AG04450 (cell line): ENCODE results near the gene CARMIL1. TPM values are rescaled to one million over a fixed set of nuclear protein-coding genes. Genes with fewer than 3 reads are reported as not detected.
"Not testable (repeated sequence)": the region's sequence is repeated elsewhere in the genome, so short reads cannot be mapped to it uniquely, and the experiment has no call there.

Experiments
- CTCF ChIA-PET: fragments of 300-600, 350-600 bp; formaldehyde crosslinking; extraction: SDS; loops from one replicate; lab custom pipeline; 2022; ENCODE audit warnings: antibody characterized with exemption, inconsistent platforms; lab: Charles Lee
- POLR2A ChIA-PET: fragments of 350-600 bp; formaldehyde crosslinking; extraction: SDS; loops from one replicate; lab custom pipeline; 2021; ENCODE audit warnings: antibody characterized with exemption, inconsistent platforms; lab: Yijun Ruan, JAX
- DNase-seq: peaks from one replicate; pipeline ENCODE4 v3.0.0-alpha.2; 2011; ENCODE audit warnings: low read depth, low spot score
- H3K27ac ChIP-seq: one replicate; pipeline ENCODE4 v1.5.1; 2012; ENCODE audit warnings: low read depth, low read length, control low read depth
- H3K27me3 ChIP-seq: one replicate; pipeline ENCODE4 v1.6.0; 2012; ENCODE audit warnings: low read length; ENCODE audit not compliant: control insufficient read depth, insufficient read depth
- H3K4me3 ChIP-seq: 2 replicates; pipeline ENCODE4 v1.5.1; 2011; ENCODE audit warnings: mild to moderate bottlenecking, low read depth, low read length, control low read depth
- H3K9me3 ChIP-seq: 2 replicates; pipeline ENCODE4 v1.5.1; 2012; ENCODE audit warnings: low read length; ENCODE audit not compliant: control insufficient read depth, insufficient read depth
- CTCF ChIP-seq: IDR thresholded peaks from 2 replicates; pipeline ENCODE4 v1.5.1; 2011; ENCODE audit warnings: low read depth, low read length, control low read depth, inconsistent platforms
- polyA plus RNA-seq: library from polyadenylated mRNA; depleted of rRNA; stranded (reverse); fragments of >200 nt; gene quantifications from 2 replicates; pipeline ENCODE4 v1.2.3, GENCODE V29; 2011

Gene CARMIL1
- polyA plus RNA-seq, 1 experiment = 0.55 TPM

GRCh38 chr6:25295651-25296050, 16.5 kb downstream of the CARMIL1 start:
- DNase-seq = no peak
- Histone ChIP-seq H3K27ac (no peak overlapping the region), H3K27me3 (no peaks in the 10 kb centered on the region), H3K9me3 (no peaks in the 10 kb centered on the region), H3K4me3 (no peak overlapping the region)
- TF ChIP-seq CTCF = no peak
- ChIA-PET POLR2A (no interaction called here), CTCF (interaction anchor here (1.2 to 1.4 kb wide), 3 partner anchors 30 to 194 kb away, joined by 3 to 5 read pairs (median 4); no protein-coding TSS in a partner anchor)

- Histone ChIP-seq H3K27me3 (no peaks in the 10 kb centered on the region), H3K9me3 (no peaks in the 10 kb centered on the region), H3K27ac (no peak overlapping the region), H3K4me3 (no peak overlapping the region)
- CTCF ChIA-PET = interaction anchor here (0.6 to 1.4 kb wide), 5 partner anchors 17 to 194 kb away, joined by 3 to 5 read pairs (median 3); partner anchors contain the start of gene CARMIL1
- POLR2A ChIA-PET = no interaction called here
- no peak for TF ChIP-seq CTCF
- no peak for DNase-seq
Observed at GRCh38 chr6:25296217-25296905, 17.2 kb downstream of the CARMIL1 start.

GRCh38 chr6:25297039-25297441, 17.9 kb downstream of the CARMIL1 start:
- no peak for DNase-seq
- H3K27me3 ChIP-seq = no peaks in the 10 kb centered on the region
- no peak overlapping the region for H3K27ac ChIP-seq
- H3K4me3 ChIP-seq = no peak overlapping the region
- no peak for TF ChIP-seq CTCF
- ChIA-PET CTCF (interaction anchor here (0.6 kb wide), 1 partner anchor 193 kb away, joined by 3 read pairs; no protein-coding TSS in a partner anchor), POLR2A (no interaction called here)
- H3K9me3 ChIP-seq = no peaks in the 10 kb centered on the region

GRCh38 chr6:25297823-25298522, 18.8 kb downstream of the CARMIL1 start:
- DNase-seq = no peak
- H3K27ac ChIP-seq = no peak overlapping the region
- ChIA-PET CTCF (no interaction called here), POLR2A (no interaction called here)
- H3K9me3 ChIP-seq = no peaks in the 10 kb centered on the region
- no peak overlapping the region for H3K4me3 ChIP-seq
- no peaks in the 10 kb centered on the region for H3K27me3 ChIP-seq
- TF ChIP-seq CTCF = no peak

- H3K27ac ChIP-seq, H3K9me3 ChIP-seq, H3K4me3 ChIP-seq, DNase-seq, H3K27me3 ChIP-seq, POLR2A ChIA-PET: not testable (repeated sequence)
- CTCF ChIA-PET = interaction anchor here (0.7 kb wide), 1 partner anchor 19 kb away, joined by 11 read pairs; the partner anchor contains the start of gene CARMIL1
Observed at GRCh38 chr6:25298523-25298865, 19.3 kb downstream of the CARMIL1 start.
